Mesenchymal stem cell (in vitro differentiated cells and primary cell): ENCODE data around the gene DPPA5.

ENCODE experiments used
- DNase-seq: peaks from one replicate; pipeline ENCODE4 v3.0.0-alpha.2; 2013
- H2AFZ ChIP-seq: one replicate; pipeline ENCODE4 v1.6.1; 2013; ENCODE audit warnings: low read depth, mild to moderate bottlenecking, control low read depth, inconsistent platforms, low read length, moderate library complexity
- H2AK5ac ChIP-seq: 2 replicates; pipeline ENCODE4 v1.6.1; 2013; ENCODE audit warnings: low read length, moderate library complexity, mild to moderate bottlenecking, inconsistent platforms; ENCODE audit not compliant: severe bottlenecking
- H2BK120ac ChIP-seq: one replicate; pipeline ENCODE4 v1.6.1; 2013; ENCODE audit warnings: low read depth, mild to moderate bottlenecking, inconsistent platforms, low read length, moderate library complexity
- H2BK12ac ChIP-seq, 2 experiments: one replicate each; pipeline ENCODE4 v1.6.1; 2013; ENCODE audit warnings: inconsistent platforms in 2 of 2, low read length in 2 of 2, mild to moderate bottlenecking in 2 of 2, moderate library complexity in 2 of 2, control low read depth in 1 of 2
- H2BK15ac ChIP-seq: one replicate; pipeline ENCODE4 v1.6.1; 2013; ENCODE audit warnings: mild to moderate bottlenecking, low read depth, inconsistent platforms; ENCODE audit not compliant: poor library complexity, severe bottlenecking
- H2BK5ac ChIP-seq: 2 replicates; pipeline ENCODE4 v1.6.1; 2013; ENCODE audit warnings: low read depth, mild to moderate bottlenecking, low read length, control low read depth, inconsistent platforms; ENCODE audit not compliant: poor library complexity, severe bottlenecking
- H3K14ac ChIP-seq, 2 experiments: one replicate each; pipeline ENCODE4 v1.6.1; 2013; ENCODE audit warnings: inconsistent platforms in 2 of 2, low read length in 2 of 2, control low read depth in 1 of 2, mild to moderate bottlenecking in 1 of 2, moderate library complexity in 1 of 2
- H3K18ac ChIP-seq, 2 experiments: one replicate each; pipeline ENCODE4 v1.6.1; 2013; ENCODE audit warnings: inconsistent platforms in 2 of 2, low read length in 2 of 2, control low read depth in 1 of 2, low read depth in 1 of 2, mild to moderate bottlenecking in 1 of 2
- H3K23ac ChIP-seq, 2 experiments: one replicate each; pipeline ENCODE4 v1.6.1; 2013; ENCODE audit warnings: inconsistent platforms in 2 of 2, low read length in 2 of 2, mild to moderate bottlenecking in 2 of 2, moderate library complexity in 2 of 2, control low read depth in 1 of 2
- H3K27ac ChIP-seq: 2 replicates; pipeline ENCODE4 v1.5.1; 2013; ENCODE audit warnings: mild to moderate bottlenecking, moderate library complexity, low read length, control low read depth, inconsistent platforms; ENCODE audit not compliant: poor library complexity, severe bottlenecking
- H3K27me3 ChIP-seq, 2 experiments: 2 replicates each; pipeline versions ENCODE4 v1.6.1 to v1.7.0; 2013; ENCODE audit warnings: low read length in 2 of 2, mild to moderate bottlenecking in 2 of 2, moderate library complexity in 2 of 2, control low read depth in 1 of 2, inconsistent platforms in 1 of 2; ENCODE audit not compliant: control insufficient read depth in 1 of 2, insufficient read depth in 1 of 2
- H3K36me3 ChIP-seq, 2 experiments: 2 replicates each; pipeline versions ENCODE4 v1.6.1 to v1.7.0; 2013; ENCODE audit warnings: low read length in 2 of 2, control low read depth in 1 of 2, inconsistent platforms in 1 of 2, low read depth in 1 of 2, mild to moderate bottlenecking in 1 of 2; ENCODE audit not compliant: insufficient read depth in 2 of 2, control insufficient read depth in 1 of 2
- H3K4ac ChIP-seq, 2 experiments: one replicate each; pipeline ENCODE4 v1.6.1; 2013; ENCODE audit warnings: inconsistent platforms in 2 of 2, low read length in 2 of 2, mild to moderate bottlenecking in 2 of 2, moderate library complexity in 2 of 2, control low read depth in 1 of 2, low read depth in 1 of 2
- H3K4me1 ChIP-seq: 2 replicates; pipeline ENCODE4 v1.6.1; 2013; ENCODE audit warnings: low read depth, low read length, control low read depth; ENCODE audit not compliant: control insufficient read depth, insufficient read depth
- H3K4me2 ChIP-seq: 2 replicates; pipeline ENCODE4 v1.6.1; 2013; ENCODE audit warnings: low read length, mild to moderate bottlenecking, inconsistent platforms; ENCODE audit not compliant: poor library complexity, severe bottlenecking
- H3K4me3 ChIP-seq, 2 experiments: 2 replicates each; pipeline versions ENCODE4 v1.5.1 to v1.7.0; 2013; ENCODE audit warnings: low read length in 2 of 2, mild to moderate bottlenecking in 2 of 2, control low read depth in 1 of 2, low read depth in 1 of 2; ENCODE audit not compliant: insufficient read depth in 1 of 2
- H3K79me1 ChIP-seq: replicated peaks from 2 replicates; pipeline ENCODE4 v1.6.1; 2013; ENCODE audit warnings: mild to moderate bottlenecking, control low read depth, low read length, inconsistent platforms; ENCODE audit not compliant: poor library complexity, severe bottlenecking
- H3K9ac ChIP-seq: 2 replicates; pipeline ENCODE4 v1.7.0; 2013; ENCODE audit warnings: mild to moderate bottlenecking, low read length, moderate library complexity
- H3K9me3 ChIP-seq: 2 replicates; pipeline ENCODE4 v1.7.0; 2013; ENCODE audit warnings: mild to moderate bottlenecking, low read length; ENCODE audit not compliant: control insufficient read depth
- H4K8ac ChIP-seq: one replicate; pipeline ENCODE4 v1.6.1; 2013; ENCODE audit warnings: inconsistent platforms, mild to moderate bottlenecking, low read length, moderate library complexity
- H4K91ac ChIP-seq: one replicate; pipeline ENCODE4 v1.6.1; 2013; ENCODE audit warnings: mild to moderate bottlenecking, low read length, inconsistent platforms
- WGBS: methylation state at CpG from one replicate; pipeline ENCODE4 v1.1.7; 2013; ENCODE audit warnings: mixed read lengths; 5-methylcytosine and 5-hydroxymethylcytosine counted together

The DPPA5 gene

DNA sequence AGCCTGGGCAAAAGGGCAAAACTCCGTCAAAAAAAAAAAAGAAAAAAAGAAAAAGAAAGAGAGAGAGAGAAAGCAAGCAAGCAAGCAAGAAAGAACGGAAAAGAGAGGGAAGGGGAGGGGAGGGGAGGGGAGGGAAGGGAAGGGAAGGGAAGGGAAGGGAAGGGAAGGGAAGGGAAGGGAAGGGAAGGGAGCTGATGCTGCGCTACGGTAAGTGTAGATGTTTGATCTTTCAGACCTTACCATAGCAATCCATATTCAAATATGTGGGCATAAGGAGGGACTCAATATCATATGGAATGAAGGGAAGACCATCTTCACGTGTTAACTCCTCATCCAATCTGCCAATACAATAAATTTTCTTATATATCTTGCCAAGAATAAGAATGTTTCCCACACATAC is 11.9 kb downstream of the DPPA5 start:
- no peak overlapping the region for H2AK5ac ChIP-seq
- no peak overlapping the region for H3K14ac ChIP-seq
- 92% methylated on average over 2 of the region's 5 CpGs for WGBS
- no peak overlapping the region for H3K9ac ChIP-seq
- no peak overlapping the region for H3K4ac ChIP-seq
- H3K4me3 ChIP-seq = no peak overlapping the region
- no peak overlapping the region for H2BK15ac ChIP-seq
- no peak overlapping the region for H3K18ac ChIP-seq
- no peak overlapping the region for H2BK12ac ChIP-seq
- H2BK120ac ChIP-seq = no peak overlapping the region
- no peak overlapping the region for H3K23ac ChIP-seq
- no peak overlapping the region for H3K4me2 ChIP-seq
- peaks cover 0 to 30% of the 10 kb centered on the region in 2 experiments for H3K27me3 ChIP-seq
- no peak overlapping the region for H4K8ac ChIP-seq
- H2AFZ ChIP-seq = no peak overlapping the region
- H2BK5ac ChIP-seq = no peak overlapping the region
- no peaks in the 10 kb centered on the region for H3K4me1 ChIP-seq
- H3K36me3 ChIP-seq = no peaks in the 10 kb centered on the region
- no peak for DNase-seq
- no peak overlapping the region for H4K91ac ChIP-seq
- H3K9me3 ChIP-seq = no peaks in the 10 kb centered on the region
- H3K79me1 ChIP-seq = no peaks in the 10 kb centered on the region
- H3K27ac ChIP-seq = no peak overlapping the region

DNA sequence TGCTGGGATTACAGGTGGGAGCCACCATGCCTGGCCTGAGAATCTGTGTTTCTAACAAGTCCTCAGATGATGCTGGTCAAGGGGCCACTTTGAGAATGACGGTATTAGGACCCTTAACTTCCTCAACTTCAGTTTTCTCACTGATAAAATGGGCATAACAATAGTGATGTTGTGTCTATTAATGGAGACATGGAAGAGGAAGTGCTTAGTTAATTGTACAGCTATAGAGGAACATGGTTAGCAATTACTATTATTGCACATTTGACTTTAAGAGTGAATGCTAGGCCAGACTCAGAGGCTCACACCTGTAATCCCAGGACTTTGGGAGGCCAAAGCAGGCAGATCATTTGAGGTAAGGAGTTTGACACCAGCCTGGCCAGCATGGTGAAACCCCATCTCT is 12.7 kb downstream of the DPPA5 start:
- H3K18ac ChIP-seq = no peak overlapping the region
- H3K27me3 ChIP-seq = peaks cover 0 to 22% of the 10 kb centered on the region in 2 experiments
- no peak overlapping the region for H2BK15ac ChIP-seq
- no peaks in the 10 kb centered on the region for H3K79me1 ChIP-seq
- H3K4me3 ChIP-seq = no peak overlapping the region
- H3K36me3 ChIP-seq = no peaks in the 10 kb centered on the region
- H4K91ac ChIP-seq = no peak overlapping the region
- no peak overlapping the region for H2BK120ac ChIP-seq
- H2BK12ac ChIP-seq = no peak overlapping the region
- no peak overlapping the region for H4K8ac ChIP-seq
- no peak overlapping the region for H3K4me2 ChIP-seq
- no peak overlapping the region for H3K9ac ChIP-seq
- H2BK5ac ChIP-seq = no peak overlapping the region
- H2AFZ ChIP-seq = no peak overlapping the region
- H3K23ac ChIP-seq = no peak overlapping the region
- WGBS = 100% methylated on average over 1 of the region's 1 CpG
- H3K14ac ChIP-seq = no peak overlapping the region
- no peak overlapping the region for H3K27ac ChIP-seq
- DNase-seq = no peak
- no peak overlapping the region for H3K4ac ChIP-seq
- H3K9me3 ChIP-seq = no peaks in the 10 kb centered on the region
- H2AK5ac ChIP-seq = no peak overlapping the region
- no peaks in the 10 kb centered on the region for H3K4me1 ChIP-seq

DNA sequence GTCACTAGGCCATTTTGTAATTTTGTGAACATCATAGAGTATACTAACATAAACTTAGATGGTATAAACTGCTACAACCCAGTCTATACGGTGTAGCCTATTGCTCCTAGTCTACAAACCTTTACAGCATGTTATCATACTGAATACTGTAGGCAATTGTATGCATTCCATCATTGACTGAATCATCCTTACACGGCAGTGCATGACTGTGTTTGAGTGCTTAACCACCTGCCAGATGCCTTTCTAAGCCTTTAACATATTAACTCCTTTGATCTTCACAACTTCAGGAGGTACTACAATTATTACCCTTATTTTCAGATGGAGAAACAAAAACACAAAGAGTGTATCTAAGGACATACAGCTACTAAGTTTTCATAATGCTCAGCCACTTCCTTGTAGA is 14.0 kb downstream of the DPPA5 start:
- Histone ChIP-seq H3K27ac (no peak overlapping the region), H3K9me3 (no peaks in the 10 kb centered on the region), H2AFZ (no peak overlapping the region), H3K4me1 (no peaks in the 10 kb centered on the region), H2BK5ac (no peak overlapping the region), H3K36me3 (no peaks in the 10 kb centered on the region), H4K91ac (no peak overlapping the region), H3K14ac (no peak overlapping the region), H3K18ac (no peak overlapping the region), H4K8ac (no peak overlapping the region), H3K23ac (no peak overlapping the region), H3K4me3 (no peak overlapping the region), H3K4me2 (no peak overlapping the region), H2BK120ac (no peak overlapping the region), H2AK5ac (no peak overlapping the region), H3K27me3 (peaks cover 0 to 22% of the 10 kb centered on the region in 2 experiments), H2BK15ac (no peak overlapping the region), H3K9ac (no peak overlapping the region), H3K79me1 (no peaks in the 10 kb centered on the region), H2BK12ac (no peak overlapping the region), H3K4ac (no peak overlapping the region)
- DNase-seq = no peak
- WGBS = 68% methylated on average over 2 of the region's 2 CpGs

GRCh38 chr6:73339340-73339739 is 14.7 kb downstream of the DPPA5 start:
- Histone ChIP-seq H3K18ac (no peak overlapping the region), H3K9me3 (no peaks in the 10 kb centered on the region), H3K4me2 (no peak overlapping the region), H3K14ac (no peak overlapping the region), H2BK120ac (no peak overlapping the region), H3K4ac (no peak overlapping the region), H3K27me3 (peaks cover 0 to 22% of the 10 kb centered on the region in 2 experiments), H4K8ac (no peak overlapping the region), H4K91ac (no peak overlapping the region), H3K27ac (no peak overlapping the region), H2BK15ac (no peak overlapping the region), H3K9ac (no peak overlapping the region), H3K23ac (no peak overlapping the region), H3K4me1 (no peaks in the 10 kb centered on the region), H3K36me3 (no peaks in the 10 kb centered on the region), H2AFZ (no peak overlapping the region), H3K4me3 (no peak overlapping the region), H2AK5ac (no peak overlapping the region), H3K79me1 (no peaks in the 10 kb centered on the region), H2BK5ac (no peak overlapping the region), H2BK12ac (no peak overlapping the region)
- WGBS = 57% methylated on average over 3 of the region's 3 CpGs
- DNase-seq = no peak
